CD14-positive monocyte (primary cell): ENCODE measurements around the gene SEC16A. TPM values are rescaled to one million over a fixed set of nuclear protein-coding genes. Genes with fewer than 3 reads are reported as not detected.

Experiments
- DNase-seq, 3 donors: peaks; one replicate each; pipeline ENCODE4 v3.0.0-alpha.2; 2011 to 2022
- H2AFZ ChIP-seq: 2 replicates; pipeline ENCODE4 v1.6.0; 2012; ENCODE audit warnings: mild to moderate bottlenecking, low read depth, low read length, inconsistent platforms; ENCODE audit not compliant: insufficient read depth, poor library complexity, severe bottlenecking
- H3K27ac ChIP-seq, 2 donors: 1 replicate in 1 of 2; 2 replicates in 1 of 2; pipeline ENCODE4 v1.5.1; 2012 to 2013; ENCODE audit warnings: low read length in 2 of 2, control low read depth in 1 of 2, inconsistent platforms in 1 of 2, low read depth in 1 of 2, mild to moderate bottlenecking in 1 of 2
- H3K27me3 ChIP-seq, 2 donors: one replicate each; pipeline versions ENCODE4 v1.6.0 to v1.6.1; 2011 to 2013; ENCODE audit warnings: low read length in 2 of 2; ENCODE audit not compliant: control insufficient read depth in 2 of 2, insufficient read depth in 2 of 2
- H3K36me3 ChIP-seq, 2 donors: replicated peaks in 1 of 2; 1 replicate in 1 of 2; 2 replicates in 1 of 2; pipeline versions ENCODE4 v1.5.1 to v1.6.1; 2012 to 2013; ENCODE audit warnings: low read length in 2 of 2, control low read depth in 1 of 2, inconsistent platforms in 1 of 2, mild to moderate bottlenecking in 1 of 2; ENCODE audit not compliant: insufficient read depth in 2 of 2, control insufficient read depth in 1 of 2
- H3K4me1 ChIP-seq, 2 donors: 1 replicate in 1 of 2; 2 replicates in 1 of 2; pipeline versions ENCODE4 v1.5.1 to v1.6.1; 2012 to 2013; ENCODE audit warnings: low read length in 2 of 2, control low read depth in 1 of 2, inconsistent platforms in 1 of 2, mild to moderate bottlenecking in 1 of 2, moderate library complexity in 1 of 2; ENCODE audit not compliant: insufficient read depth in 2 of 2, control insufficient read depth in 1 of 2
- H3K4me2 ChIP-seq: replicated peaks from 2 replicates; pipeline ENCODE3; 2012; ENCODE audit warnings: low read length, moderate library complexity, mild to moderate bottlenecking; ENCODE audit not compliant: poor library complexity, severe bottlenecking; ENCODE audit errors: extremely low read depth
- H3K4me3 ChIP-seq, 3 experiments: fragments of 200-600 bp in 1 of 3; sonication (generic) in 1 of 3; replicated peaks in 1 of 3; 1 replicate in 2 of 3; 2 replicates in 1 of 3; pipeline ENCODE4 v1.5.1; 2011 to 2013; ENCODE audit warnings: low read length in 3 of 3, mild to moderate bottlenecking in 3 of 3, control low read depth in 2 of 3, low read depth in 2 of 3, inconsistent platforms in 1 of 3, moderate library complexity in 1 of 3
- H3K79me2 ChIP-seq: 2 replicates; pipeline ENCODE4 v1.6.0; 2012; ENCODE audit warnings: mild to moderate bottlenecking, control low read depth, inconsistent platforms, low read length, moderate library complexity; ENCODE audit not compliant: insufficient read depth
- H3K9ac ChIP-seq: 2 replicates; pipeline ENCODE4 v1.6.0; 2017; ENCODE audit warnings: low read length, mild to moderate bottlenecking; ENCODE audit not compliant: insufficient read depth, poor library complexity, severe bottlenecking
- H3K9me3 ChIP-seq, 2 donors: replicated peaks in 1 of 2; 1 replicate in 1 of 2; 2 replicates in 1 of 2; pipeline versions ENCODE4 v1.5.1 to v1.6.1; 2012 to 2013; ENCODE audit warnings: low read length in 2 of 2, control low read depth in 1 of 2; ENCODE audit not compliant: control insufficient read depth in 1 of 2, insufficient read depth in 1 of 2
- H4K20me1 ChIP-seq: 2 replicates; pipeline ENCODE4 v1.6.0; 2012; ENCODE audit warnings: mild to moderate bottlenecking, low read length, control low read depth, moderate library complexity; ENCODE audit not compliant: insufficient read depth
- H3K27ac Mint-ChIP-seq, 7 donors: one replicate each; pipeline ENCODE4 v1.8.0; 2020; ENCODE audit warnings: mild to moderate bottlenecking in 7 of 7, mixed read lengths in 7 of 7, moderate library complexity in 6 of 7, inconsistent platforms in 2 of 7
- H3K27me3 Mint-ChIP-seq, 3 donors: one replicate each; pipeline ENCODE4 v1.8.0; 2021 to 2022; ENCODE audit warnings: low read depth in 3 of 3, mild to moderate bottlenecking in 3 of 3, mixed read lengths in 3 of 3, moderate library complexity in 3 of 3, inconsistent platforms in 1 of 3
- H3K36me3 Mint-ChIP-seq, 2 donors: one replicate each; pipeline ENCODE4 v1.8.0; 2020; ENCODE audit warnings: mixed read lengths in 2 of 2, inconsistent platforms in 1 of 2, mild to moderate bottlenecking in 1 of 2
- H3K4me1 Mint-ChIP-seq: one replicate; pipeline ENCODE4 v1.8.0; 2020; ENCODE audit warnings: mild to moderate bottlenecking, mixed read lengths
- H3K4me3 Mint-ChIP-seq, 2 donors: one replicate each; pipeline ENCODE4 v1.8.0; 2020; ENCODE audit warnings: mild to moderate bottlenecking in 2 of 2, mixed read lengths in 2 of 2, moderate library complexity in 1 of 2
- H3K9me3 Mint-ChIP-seq, 7 donors: one replicate each; pipeline ENCODE4 v1.8.0; 2020 to 2022; ENCODE audit warnings: mixed read lengths in 7 of 7, mild to moderate bottlenecking in 6 of 7, moderate library complexity in 6 of 7, inconsistent platforms in 2 of 7
- CTCF ChIP-seq: fragments of 200-600 bp; IDR thresholded peaks from one replicate; pipeline ENCODE4 v1.8.0; 2022; ENCODE audit warnings: antibody characterized with exemption, mild to moderate bottlenecking
- WGBS: methylation state at CpG from one replicate; pipeline ENCODE4 v1.1.5; 2013; ENCODE audit warnings: missing lambda C conversion rate; ENCODE audit not compliant: insufficient coverage; 5-methylcytosine and 5-hydroxymethylcytosine counted together
- intact Hi-C, 2 donors: fragments of 100-400 bp; cut with micrococcal nuclease; formaldehyde crosslinking; loops; one replicate each; pipeline versions ENCODE4 v1.15.0 to v1.15.1; 2023
- polyA plus RNA-seq, 3 donors: library from polyadenylated mRNA; depleted of rRNA in 1 of 3; unstranded in 2 of 3; stranded (reverse) in 1 of 3; fragments of 300-500 nt in 2 of 3; fragments of >200 nt in 1 of 3; fragmentation: Illumina TruSeq in 2 of 3; gene quantifications; 1 replicate in 2 of 3; 2 replicates in 1 of 3; pipeline ENCODE4 v1.2.3, GENCODE V29; 2012 to 2021

The SEC16A gene
- polyA plus RNA-seq, 3 donors: 11.1 to 36.8 (median 19.1) TPM

GRCh38 chr9:136488247-136489214 lies 5.7 kb upstream of the SEC16A start:
- DNase-seq: peak; percentile 45 to 73 (median 69)
- peaks cover 0 to 5% (median 2%) of the 10 kb centered on the region in 7 donors for H3K9me3 Mint-ChIP-seq
- no peak overlapping the region for H3K4me3 ChIP-seq
- peak; percentile 99 for TF ChIP-seq CTCF
- peaks cover 0 to 17% (median 14%) of the 10 kb centered on the region in 3 donors for H3K27me3 Mint-ChIP-seq
- H3K9me3 ChIP-seq: peaks cover 0 to 2% of the 10 kb centered on the region in 2 donors
- no peaks in the 10 kb centered on the region for H3K36me3 ChIP-seq
- peaks cover 5% of the 10 kb centered on the region for H3K4me1 Mint-ChIP-seq
- intact Hi-C loops: loop anchor here (5.0 to 10.0 kb wide), 5 partner anchors 59 to 236 kb away; partner anchors contain the start of genes NOTCH1 (in 2 of the 2), AGPAT2 (in 1 of the 2) and DNLZ (in 1 of the 2)
- H2AFZ ChIP-seq: no peak overlapping the region
- no peak overlapping the region for H3K4me2 ChIP-seq
- H3K4me3 Mint-ChIP-seq: no peak overlapping the region
- H3K9ac ChIP-seq: no peak overlapping the region
- 33% methylated on average over 18 of the region's 22 CpGs for WGBS
- no peaks in the 10 kb centered on the region for H3K79me2 ChIP-seq
- peaks cover 0 to 4% of the 10 kb centered on the region in 2 donors for H3K27me3 ChIP-seq
- H3K4me1 ChIP-seq: peaks cover 11 to 21% of the 10 kb centered on the region in 2 donors
- peaks cover 26% of the 10 kb centered on the region for H4K20me1 ChIP-seq
- no peak overlapping the region for H3K27ac Mint-ChIP-seq
- no peak overlapping the region for H3K27ac ChIP-seq
- H3K36me3 Mint-ChIP-seq: no peaks in the 10 kb centered on the region

DNA sequence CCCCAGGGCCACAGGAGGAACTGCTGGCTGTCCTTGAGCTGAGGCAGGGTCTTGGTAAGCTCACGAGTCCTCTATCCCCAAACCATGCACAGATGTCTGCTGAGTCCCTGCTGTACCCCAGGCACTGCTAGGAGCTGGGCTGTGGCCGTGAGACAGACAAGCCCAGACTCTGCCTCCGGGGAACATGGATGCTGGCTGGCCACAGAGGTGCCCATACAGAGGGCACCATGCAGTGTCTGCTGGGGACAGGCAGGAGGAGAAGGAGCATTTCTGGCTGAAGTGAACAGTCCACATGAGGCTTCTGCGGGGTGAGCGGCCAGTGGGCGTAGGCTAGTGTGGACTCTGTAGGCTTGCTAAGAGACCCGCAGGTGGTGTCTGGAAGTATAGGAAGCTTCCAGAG lies 4.8 kb upstream of the SEC16A start:
- Histone ChIP-seq H3K4me3 (no peak overlapping the region), H3K27me3 (peaks cover 0 to 4% of the 10 kb centered on the region in 2 donors), H3K79me2 (peaks cover 1% of the 10 kb centered on the region), H2AFZ (no peak overlapping the region), H3K4me1 (peaks cover 14 to 24% of the 10 kb centered on the region in 2 donors), H3K36me3 (no peaks in the 10 kb centered on the region), H3K9ac (no peak overlapping the region), H3K4me2 (no peak overlapping the region), H4K20me1 (peaks cover 18% of the 10 kb centered on the region), H3K27ac (no peak overlapping the region), H3K9me3 (peaks cover 0 to 2% of the 10 kb centered on the region in 2 donors)
- intact Hi-C loops: loop anchor here (5.0 to 10.0 kb wide), 5 partner anchors 60 to 237 kb away; partner anchors contain the start of genes NOTCH1 (in 2 of the 2), AGPAT2 (in 1 of the 2) and DNLZ (in 1 of the 2)
- DNase-seq: no peak
- Mint-ChIP-seq H3K4me3 (peak overlapping the region in 1 of 2 donors; percentile 59), H3K27me3 (peaks cover 0 to 17% (median 14%) of the 10 kb centered on the region in 3 donors), H3K9me3 (peaks cover 0 to 5% (median 2%) of the 10 kb centered on the region in 7 donors), H3K4me1 (peaks cover 5% of the 10 kb centered on the region), H3K36me3 (no peaks in the 10 kb centered on the region), H3K27ac (no peak overlapping the region)
- TF ChIP-seq CTCF: no peak
- 96% methylated on average over 6 of the region's 7 CpGs for WGBS
